GM12872 (cell line): ENCODE results near the gene CPOX.

Experiments used
- TF ChIP-seq, protein P1 (sequence below): IDR thresholded peaks from 3 replicates; pipeline ENCODE4 v1.5.1; 2011; ENCODE audit warnings: low read depth, mild to moderate bottlenecking, low read length, moderate library complexity; ENCODE audit not compliant: insufficient read depth

The CPOX gene

DNA sequence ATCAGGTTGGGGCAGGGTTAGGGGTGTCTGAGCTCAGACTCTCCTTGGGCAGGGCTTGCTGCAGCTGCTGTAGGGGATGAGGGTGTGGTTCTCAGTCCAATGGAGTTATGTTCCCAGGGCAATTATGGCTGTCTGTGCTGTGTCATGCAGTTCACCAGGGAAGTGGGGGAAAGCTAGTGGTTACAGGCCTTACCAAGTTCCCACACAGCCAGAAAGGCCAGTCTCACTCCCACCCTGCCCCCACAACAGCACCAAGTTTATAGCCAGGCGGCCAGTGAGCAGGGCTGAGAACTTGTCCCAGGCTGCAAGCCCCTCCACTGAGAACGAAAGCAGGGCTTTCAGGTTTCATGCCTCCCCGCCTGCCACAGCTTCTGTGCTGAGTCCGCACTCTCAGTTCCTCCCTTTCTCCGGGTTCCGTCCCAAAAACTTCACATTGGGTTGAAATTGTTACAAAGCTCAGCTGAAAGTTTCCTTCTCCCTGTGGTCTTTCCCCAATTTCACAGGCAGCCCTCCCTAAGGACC lies 19.6 kb upstream of the CPOX start:
- TF ChIP-seq, protein P1, sequence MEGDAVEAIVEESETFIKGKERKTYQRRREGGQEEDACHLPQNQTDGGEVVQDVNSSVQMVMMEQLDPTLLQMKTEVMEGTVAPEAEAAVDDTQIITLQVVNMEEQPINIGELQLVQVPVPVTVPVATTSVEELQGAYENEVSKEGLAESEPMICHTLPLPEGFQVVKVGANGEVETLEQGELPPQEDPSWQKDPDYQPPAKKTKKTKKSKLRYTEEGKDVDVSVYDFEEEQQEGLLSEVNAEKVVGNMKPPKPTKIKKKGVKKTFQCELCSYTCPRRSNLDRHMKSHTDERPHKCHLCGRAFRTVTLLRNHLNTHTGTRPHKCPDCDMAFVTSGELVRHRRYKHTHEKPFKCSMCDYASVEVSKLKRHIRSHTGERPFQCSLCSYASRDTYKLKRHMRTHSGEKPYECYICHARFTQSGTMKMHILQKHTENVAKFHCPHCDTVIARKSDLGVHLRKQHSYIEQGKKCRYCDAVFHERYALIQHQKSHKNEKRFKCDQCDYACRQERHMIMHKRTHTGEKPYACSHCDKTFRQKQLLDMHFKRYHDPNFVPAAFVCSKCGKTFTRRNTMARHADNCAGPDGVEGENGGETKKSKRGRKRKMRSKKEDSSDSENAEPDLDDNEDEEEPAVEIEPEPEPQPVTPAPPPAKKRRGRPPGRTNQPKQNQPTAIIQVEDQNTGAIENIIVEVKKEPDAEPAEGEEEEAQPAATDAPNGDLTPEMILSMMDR, result no peak

DNA sequence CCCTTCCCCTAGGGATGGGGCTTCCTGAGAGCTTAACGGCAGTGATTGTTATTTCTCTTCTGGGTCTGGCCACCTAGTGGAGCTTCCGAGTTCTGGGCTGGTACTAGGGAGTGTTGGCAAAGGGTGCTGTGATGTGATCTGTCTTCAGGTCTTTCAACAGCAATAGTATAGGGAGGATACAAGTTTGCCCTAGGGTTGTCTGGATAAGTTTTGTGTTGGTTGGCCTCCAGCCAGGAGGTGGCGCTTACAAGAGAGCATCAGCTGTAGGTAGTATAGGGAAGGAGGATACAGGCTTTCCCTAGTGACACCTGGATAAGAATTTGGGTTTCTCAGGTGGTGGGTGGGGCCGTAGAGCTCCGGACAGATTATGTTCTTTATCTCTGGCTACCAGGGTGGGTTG lies 19.2 kb upstream of the CPOX start:
- TF ChIP-seq, protein P1, result peak; percentile 51; the same call in 2 of the 3 replicates

DNA sequence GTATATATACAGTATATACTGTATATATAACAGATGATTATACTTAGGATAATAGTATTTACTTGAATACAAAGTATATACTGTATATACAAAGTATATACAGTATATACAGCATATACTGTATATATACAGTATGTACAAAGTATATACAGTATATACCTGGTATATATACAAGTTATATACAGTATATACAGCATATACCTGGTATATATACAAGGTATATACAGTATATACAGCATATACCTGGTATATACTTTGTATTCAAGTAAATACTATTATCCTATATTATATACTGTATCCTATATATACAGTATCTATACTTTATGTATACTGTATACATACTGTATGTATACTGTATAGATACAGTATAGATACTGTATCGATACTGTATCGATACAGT lies 14.6 kb upstream of the CPOX start:
- TF ChIP-seq, protein P1, result no peak

DNA sequence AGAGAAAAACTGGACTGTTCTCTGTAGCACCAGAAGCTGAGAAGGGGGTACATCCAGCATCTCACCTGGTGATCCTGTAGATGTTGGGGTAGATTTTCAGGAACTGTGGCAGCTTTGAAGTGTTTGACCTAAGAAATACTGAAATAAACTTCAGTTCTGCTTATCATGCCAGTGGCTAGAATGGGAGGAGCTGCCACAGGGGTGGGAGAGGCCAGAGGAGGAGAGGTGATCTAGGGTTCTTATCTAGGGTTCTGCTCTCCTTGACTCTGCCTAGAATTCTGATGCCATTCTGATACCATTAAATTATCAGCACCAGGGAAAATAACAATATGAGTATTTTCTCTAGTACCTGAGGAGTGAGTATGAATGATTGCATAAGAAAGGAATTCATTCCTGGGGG lies 10.2 kb upstream of the CPOX start:
- TF ChIP-seq, protein P1, result no peak

- TF ChIP-seq, protein P1, result peak; percentile 74
These were observed 8.8 kb upstream of the CPOX start for GRCh38 chr3:98602078-98602678.

DNA sequence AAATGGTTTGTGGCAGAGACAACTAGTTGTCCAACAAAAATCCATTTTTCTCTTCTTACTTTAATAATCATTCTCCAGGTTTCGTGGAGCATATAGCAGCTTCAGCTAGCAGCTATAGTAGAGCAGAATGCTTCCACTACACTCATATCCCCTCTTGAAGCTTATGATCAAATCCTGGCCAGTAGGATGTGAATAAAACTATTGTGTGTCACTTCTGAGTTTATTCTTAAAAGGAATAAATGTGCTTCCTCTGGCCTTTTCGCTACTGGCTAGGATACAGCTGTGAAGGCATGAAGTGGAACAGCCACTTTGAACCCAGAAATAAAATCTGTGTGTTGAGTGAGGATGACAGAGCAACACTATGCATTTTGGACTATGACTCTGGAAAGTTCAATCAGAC lies 7.8 kb upstream of the CPOX start:
- TF ChIP-seq, protein P1, result no peak

DNA sequence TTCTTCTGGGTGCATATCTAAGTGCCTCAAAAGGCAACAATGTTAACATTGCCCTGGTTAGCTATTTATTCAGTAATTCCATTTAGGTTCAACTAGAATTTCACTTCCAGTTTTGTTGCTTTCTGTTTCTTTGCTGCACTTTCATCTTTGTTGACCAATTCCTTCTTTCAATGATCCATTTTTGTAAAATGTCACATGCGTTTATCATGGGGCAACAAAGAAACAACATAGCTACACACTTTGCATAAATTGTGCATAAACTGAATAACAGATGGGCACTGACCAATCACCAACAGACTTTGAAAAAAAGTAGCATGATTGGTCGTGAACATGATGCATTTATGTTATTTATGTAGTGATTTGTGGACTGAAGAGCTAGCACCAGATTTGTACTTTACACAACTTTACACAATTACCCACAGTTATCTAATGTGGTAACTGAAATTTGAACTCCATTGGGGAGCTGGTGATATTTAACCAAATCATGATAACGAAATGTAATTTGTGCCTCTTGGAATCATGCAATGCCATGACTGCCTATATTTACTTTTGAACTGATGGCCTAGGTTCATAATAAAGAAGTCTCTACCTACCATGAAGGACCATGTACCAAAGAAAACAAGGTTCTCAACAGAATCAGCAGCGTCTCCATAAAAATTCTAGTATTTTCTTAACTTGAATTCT lies 7.1 kb upstream of the CPOX start:
- TF ChIP-seq, protein P1, result no peak
